ENCODE measurements around the gene DDX49.

- TF ChIP-seq EZH2phosphoT487 (conservative IDR thresholded peaks at IDR 0.05; ENCODE audit: low read length), result no peak
- no peak for TF ChIP-seq CTCF (IDR thresholded peaks at IDR 0.05; ENCODE audit: insufficient read depth, low read length, poor library complexity, severe bottlenecking)
Measured at GRCh38 chr19:18939922-18940768, 20.6 kb downstream of the DDX49 start.
